HG03442 (cell line): ENCODE results near the gene UST.
"Not testable (repeated sequence)": the region's sequence is repeated elsewhere in the genome, so short reads cannot be mapped to it uniquely, and the experiment has no call there.

Experiments
- ATAC-seq: cut with Tn5 transposase; IDR thresholded peaks from one replicate; pipeline ENCODE4 v1.9.1; 2021; ENCODE audit warnings: mild to moderate bottlenecking, moderate library complexity; ENCODE audit not compliant: unreplicated experiment

Gene UST

GRCh38 chr6:149102324-149102723 lies 355.5 kb downstream of the UST start:
- no peak for ATAC-seq

- not testable (repeated sequence) for ATAC-seq
These were observed 357.1 kb downstream of the UST start for GRCh38 chr6:149103950-149104349.

- ATAC-seq, result no peak
These were observed 360.7 kb downstream of the UST start for GRCh38 chr6:149107520-149107919.

GRCh38 chr6:149108038-149108748 lies 361.4 kb downstream of the UST start:
- ATAC-seq, result no peak

GRCh38 chr6:149108749-149109100 lies 361.9 kb downstream of the UST start:
- no peak for ATAC-seq

GRCh38 chr6:149109397-149110070 lies 362.7 kb downstream of the UST start:
- no peak for ATAC-seq

GRCh38 chr6:149111556-149112115 lies 364.8 kb downstream of the UST start:
- peak; percentile 47 for ATAC-seq

- ATAC-seq, result peak; percentile 67
These were observed 366.1 kb downstream of the UST start for GRCh38 chr6:149112976-149113375.

- ATAC-seq, result no peak
These were observed 367.3 kb downstream of the UST start for GRCh38 chr6:149114167-149114566.

GRCh38 chr6:149118737-149119653 lies 372.2 kb downstream of the UST start:
- ATAC-seq, result no peak

GRCh38 chr6:149122850-149123821 lies 376.3 kb downstream of the UST start:
- ATAC-seq, result no peak

- no peak for ATAC-seq
These were observed 378.5 kb downstream of the UST start for GRCh38 chr6:149125309-149125708.
